IPS-18a (cell line): ENCODE results near the gene RUNX3.

ENCODE experiments used
- H3K27ac ChIP-seq: one replicate; pipeline ENCODE4 v1.5.1; 2013; ENCODE audit warnings: low read length
- H3K27me3 ChIP-seq: one replicate; pipeline ENCODE4 v1.6.1; 2013; ENCODE audit warnings: mild to moderate bottlenecking, low read length; ENCODE audit not compliant: control insufficient read depth, insufficient read depth
- H3K36me3 ChIP-seq: one replicate; pipeline ENCODE4 v1.6.1; 2013; ENCODE audit warnings: low read depth, low read length; ENCODE audit not compliant: control insufficient read depth
- H3K4me1 ChIP-seq: one replicate; pipeline ENCODE4 v1.6.1; 2013; ENCODE audit warnings: low read depth, low read length; ENCODE audit not compliant: control insufficient read depth
- H3K4me3 ChIP-seq: one replicate; pipeline ENCODE4 v1.5.1; 2013; ENCODE audit warnings: low read length
- H3K9ac ChIP-seq: one replicate; pipeline ENCODE4 v1.6.1; 2013; ENCODE audit warnings: mild to moderate bottlenecking, low read length, moderate library complexity
- H3K9me3 ChIP-seq: one replicate; pipeline ENCODE4 v1.6.1; 2013; ENCODE audit warnings: low read depth, low read length; ENCODE audit not compliant: control insufficient read depth

RUNX3 gene

GRCh38 chr1:24874056-24874455 is 56.0 kb downstream of the RUNX3 start:
- no peaks in the 10 kb centered on the region for H3K27me3 ChIP-seq
- H3K9me3 ChIP-seq = no peaks in the 10 kb centered on the region
- H3K4me1 ChIP-seq = no peaks in the 10 kb centered on the region
- no peak overlapping the region for H3K27ac ChIP-seq
- no peak overlapping the region for H3K9ac ChIP-seq
- no peaks in the 10 kb centered on the region for H3K36me3 ChIP-seq
- H3K4me3 ChIP-seq = no peak overlapping the region

DNA sequence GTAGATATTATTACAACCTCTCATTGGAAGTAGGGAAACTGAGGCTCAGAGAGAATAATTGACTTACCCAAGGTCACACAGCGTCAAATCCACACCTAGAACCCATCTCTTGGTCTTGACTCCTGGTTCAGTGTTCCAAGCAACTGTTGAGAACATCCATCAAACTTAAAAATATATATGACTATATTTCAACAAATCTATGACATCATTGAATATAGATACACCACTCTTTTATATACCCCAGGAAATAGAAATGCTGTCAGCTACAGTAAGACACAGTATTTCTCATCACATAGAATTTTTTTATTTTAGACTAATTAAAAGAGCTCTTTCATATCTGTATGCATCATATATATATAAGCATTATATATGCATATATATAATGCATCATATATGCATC is 56.9 kb downstream of the RUNX3 start:
- Histone ChIP-seq H3K9me3 (no peaks in the 10 kb centered on the region), H3K36me3 (no peaks in the 10 kb centered on the region), H3K27ac (no peak overlapping the region), H3K9ac (no peak overlapping the region), H3K4me3 (no peak overlapping the region), H3K4me1 (no peaks in the 10 kb centered on the region), H3K27me3 (no peaks in the 10 kb centered on the region)

DNA sequence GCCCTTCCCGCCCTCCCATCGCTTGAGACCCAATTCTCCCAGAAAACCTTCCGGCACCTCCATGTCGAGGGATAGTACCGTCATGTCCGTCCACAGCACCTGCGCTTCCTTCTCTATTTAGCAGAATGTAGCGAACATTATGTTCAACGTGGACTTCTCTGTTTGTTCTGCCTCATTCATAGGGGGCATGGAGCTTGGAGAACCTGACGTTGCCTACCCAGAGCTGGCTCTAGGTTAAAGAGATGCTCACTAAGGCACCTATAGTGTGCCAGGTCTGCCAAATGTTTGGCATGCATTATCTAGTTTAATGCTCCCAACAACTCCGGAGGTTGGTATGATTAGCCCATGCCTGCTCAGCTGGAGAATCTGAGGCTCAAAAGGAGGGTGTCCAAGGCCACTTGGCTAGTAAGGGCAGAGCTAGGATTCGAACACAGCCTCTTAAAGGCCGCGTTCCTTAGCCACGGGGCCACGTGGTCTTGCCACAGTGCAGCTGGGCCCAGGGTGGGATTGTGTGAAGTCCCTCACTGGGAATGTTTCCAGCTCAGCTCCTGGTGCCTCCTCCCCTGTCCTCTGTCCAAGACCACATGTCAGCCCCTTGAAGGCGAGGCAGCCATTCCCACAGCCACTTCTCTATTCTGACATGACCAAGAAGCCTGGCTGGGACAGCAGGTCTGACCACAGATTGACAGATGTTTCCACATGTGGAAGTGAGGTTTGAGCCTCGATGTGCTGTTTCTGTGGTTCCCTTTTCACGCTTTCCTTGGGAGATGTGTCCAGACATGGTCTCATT is 57.8 kb downstream of the RUNX3 start:
- H3K27me3 ChIP-seq = no peaks in the 10 kb centered on the region
- H3K27ac ChIP-seq = no peak overlapping the region
- no peaks in the 10 kb centered on the region for H3K36me3 ChIP-seq

DNA sequence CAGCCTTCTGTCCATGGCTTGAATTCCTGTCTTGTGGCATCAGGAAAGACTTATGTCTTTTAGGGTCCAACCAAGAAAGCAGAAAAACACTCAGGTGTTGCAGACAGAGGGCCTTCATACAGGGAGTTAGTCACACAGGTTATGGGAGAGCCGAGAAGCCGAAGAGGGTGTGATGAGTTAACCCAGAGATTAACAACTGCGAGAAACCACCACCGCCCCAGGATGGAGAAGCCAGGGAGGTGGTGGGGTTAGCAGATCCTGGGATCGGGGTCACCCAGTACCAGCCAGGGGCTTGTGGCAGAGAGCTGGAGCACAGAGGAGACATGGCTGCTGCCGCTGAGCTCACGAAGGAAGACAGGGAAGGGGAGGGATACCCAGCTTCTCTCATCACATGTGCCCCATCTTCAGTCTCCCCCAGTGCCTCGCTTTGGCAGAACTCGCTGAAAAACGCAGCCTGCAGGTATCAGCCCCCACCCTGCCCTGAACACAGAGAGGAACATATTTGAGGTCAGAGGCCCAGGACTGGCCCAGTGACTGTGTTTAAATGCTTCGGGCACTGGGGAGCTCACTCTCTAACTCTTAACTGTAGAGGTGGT is 58.7 kb downstream of the RUNX3 start:
- Histone ChIP-seq H3K27ac (no peak overlapping the region), H3K4me1 (no peaks in the 10 kb centered on the region), H3K9ac (no peak overlapping the region), H3K36me3 (no peaks in the 10 kb centered on the region), H3K9me3 (no peaks in the 10 kb centered on the region), H3K27me3 (no peaks in the 10 kb centered on the region), H3K4me3 (no peak overlapping the region)

More for the DNA sequence above, 57.8 kb downstream of the RUNX3 start:
- no peaks in the 10 kb centered on the region for H3K4me1 ChIP-seq
- no peak overlapping the region for H3K4me3 ChIP-seq
- H3K9ac ChIP-seq = no peak overlapping the region
- no peaks in the 10 kb centered on the region for H3K9me3 ChIP-seq

- H3K36me3 ChIP-seq = no peaks in the 10 kb centered on the region
- H3K27me3 ChIP-seq = no peaks in the 10 kb centered on the region
- H3K4me3 ChIP-seq = no peak overlapping the region
- H3K9ac ChIP-seq = no peak overlapping the region
- no peak overlapping the region for H3K27ac ChIP-seq
- no peaks in the 10 kb centered on the region for H3K4me1 ChIP-seq
- no peaks in the 10 kb centered on the region for H3K9me3 ChIP-seq
Measured at GRCh38 chr1:24870551-24871195, 59.4 kb downstream of the RUNX3 start.

- no peaks in the 10 kb centered on the region for H3K27me3 ChIP-seq
- H3K27ac ChIP-seq = no peak overlapping the region
- no peaks in the 10 kb centered on the region for H3K36me3 ChIP-seq
- H3K4me3 ChIP-seq = no peak overlapping the region
- H3K9me3 ChIP-seq = no peaks in the 10 kb centered on the region
- H3K9ac ChIP-seq = no peak overlapping the region
- H3K4me1 ChIP-seq = peaks cover 6% of the 10 kb centered on the region
Measured at GRCh38 chr1:24868016-24868875, 61.8 kb downstream of the RUNX3 start.

DNA sequence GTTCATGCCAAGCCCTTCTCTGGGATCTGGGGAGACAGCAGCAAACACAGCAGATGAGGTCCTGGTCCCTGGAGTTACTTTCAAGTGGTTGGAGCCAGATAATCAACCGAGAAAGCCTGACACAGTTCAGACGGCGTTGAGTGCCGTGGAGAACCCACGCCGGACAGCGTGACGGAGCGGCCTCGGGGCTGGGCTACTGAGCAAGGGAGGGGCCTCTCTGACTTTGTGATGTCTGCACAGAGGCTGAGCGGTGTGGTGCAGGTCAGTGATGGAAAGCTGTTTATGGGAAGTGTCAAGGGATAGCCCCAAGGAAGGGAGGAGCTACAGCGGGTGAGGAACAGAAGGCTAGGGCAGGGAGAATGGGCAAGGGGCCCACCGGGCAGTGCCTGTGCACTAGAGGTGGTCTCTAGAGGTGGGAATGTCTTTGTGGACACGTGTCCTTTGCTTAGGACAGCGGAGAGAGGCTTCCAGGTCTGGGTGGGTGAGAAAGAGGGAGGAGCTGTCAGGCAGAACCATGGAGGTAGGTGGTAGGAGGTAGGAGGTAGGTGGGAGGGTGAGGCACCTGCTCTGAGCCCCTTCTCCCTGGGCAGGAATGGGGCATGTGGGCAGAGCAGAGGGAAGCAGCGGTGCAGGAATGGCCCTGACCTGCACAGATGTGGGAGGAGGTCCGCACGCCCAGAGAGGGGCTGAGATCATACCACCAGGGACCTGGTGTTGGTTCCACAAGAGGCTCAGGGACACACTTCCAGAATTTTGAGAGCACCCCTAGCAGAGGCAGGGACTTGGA is 62.8 kb downstream of the RUNX3 start:
- H3K4me1 ChIP-seq = peaks cover 6% of the 10 kb centered on the region
- no peaks in the 10 kb centered on the region for H3K36me3 ChIP-seq
- H3K27ac ChIP-seq = no peak overlapping the region
- H3K9ac ChIP-seq = no peak overlapping the region
- H3K27me3 ChIP-seq = no peaks in the 10 kb centered on the region
- H3K4me3 ChIP-seq = no peak overlapping the region
- no peaks in the 10 kb centered on the region for H3K9me3 ChIP-seq

DNA sequence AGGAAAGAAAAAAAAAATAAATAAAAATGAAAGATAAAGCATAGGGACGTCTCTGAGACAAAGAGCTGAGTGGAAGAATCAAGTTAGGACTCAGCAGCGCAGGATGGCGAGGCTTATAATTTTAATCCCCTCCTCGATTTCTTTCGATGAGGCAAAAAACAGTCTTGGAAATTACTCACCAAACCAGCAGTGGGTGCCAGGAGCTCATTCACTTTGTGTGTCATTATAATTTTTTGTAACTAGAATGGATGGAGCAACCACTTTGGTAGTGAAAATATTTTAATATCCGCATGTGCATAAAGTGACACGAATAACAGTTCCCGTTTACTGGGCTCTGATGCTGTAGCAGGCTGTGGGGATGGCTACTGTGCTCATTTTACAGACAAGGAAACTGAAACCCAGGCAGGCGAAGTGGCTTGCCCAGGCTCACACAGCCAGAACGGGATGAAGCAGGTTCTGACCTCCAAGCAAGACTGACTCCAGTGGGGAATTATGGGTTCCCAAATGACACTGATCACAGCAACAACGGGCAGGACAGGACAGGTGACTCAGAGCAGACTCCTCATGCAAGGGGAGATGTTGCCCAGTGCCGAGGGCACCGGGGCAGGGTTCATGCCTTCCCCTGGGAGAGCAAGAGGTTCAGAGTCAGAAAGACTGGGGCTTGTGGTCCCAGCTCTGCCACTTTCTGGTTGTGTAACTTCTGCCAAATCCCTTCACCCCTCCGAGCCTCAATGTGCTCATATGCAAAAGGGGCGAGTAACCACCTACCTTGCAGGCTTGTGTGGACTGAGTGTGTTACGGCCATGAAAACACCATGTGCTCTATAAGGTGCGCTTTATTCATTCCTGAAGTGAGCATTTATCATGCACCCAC is 63.6 kb downstream of the RUNX3 start:
- H3K4me1 ChIP-seq = peaks cover 6% of the 10 kb centered on the region
- H3K36me3 ChIP-seq = no peaks in the 10 kb centered on the region
- no peak overlapping the region for H3K27ac ChIP-seq
- H3K9me3 ChIP-seq = no peaks in the 10 kb centered on the region
- no peak overlapping the region for H3K4me3 ChIP-seq
- no peaks in the 10 kb centered on the region for H3K27me3 ChIP-seq
- no peak overlapping the region for H3K9ac ChIP-seq

DNA sequence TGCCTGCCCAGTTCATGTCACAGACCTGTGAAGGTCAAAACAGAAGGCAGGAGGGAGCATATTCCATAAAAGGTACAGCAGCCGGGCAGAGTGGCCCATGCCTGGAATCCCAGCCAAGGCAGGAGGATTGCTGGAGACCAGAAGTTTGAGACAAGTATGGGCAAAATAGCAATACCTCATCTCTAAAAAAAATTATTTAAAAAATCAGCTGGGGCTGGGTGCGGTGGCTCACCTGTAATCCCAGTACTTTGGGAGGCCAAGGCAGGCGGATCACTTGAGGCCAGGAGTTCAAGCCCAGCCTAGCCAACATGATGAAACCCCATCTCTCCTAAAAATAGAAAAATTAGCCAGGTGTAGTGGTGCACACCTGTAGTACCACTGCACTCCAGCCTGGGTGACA is 64.5 kb downstream of the RUNX3 start:
- peaks cover 6% of the 10 kb centered on the region for H3K4me1 ChIP-seq
- H3K9ac ChIP-seq = no peak overlapping the region
- no peaks in the 10 kb centered on the region for H3K9me3 ChIP-seq
- no peaks in the 10 kb centered on the region for H3K36me3 ChIP-seq
- H3K4me3 ChIP-seq = no peak overlapping the region
- H3K27ac ChIP-seq = no peak overlapping the region
- no peaks in the 10 kb centered on the region for H3K27me3 ChIP-seq

DNA sequence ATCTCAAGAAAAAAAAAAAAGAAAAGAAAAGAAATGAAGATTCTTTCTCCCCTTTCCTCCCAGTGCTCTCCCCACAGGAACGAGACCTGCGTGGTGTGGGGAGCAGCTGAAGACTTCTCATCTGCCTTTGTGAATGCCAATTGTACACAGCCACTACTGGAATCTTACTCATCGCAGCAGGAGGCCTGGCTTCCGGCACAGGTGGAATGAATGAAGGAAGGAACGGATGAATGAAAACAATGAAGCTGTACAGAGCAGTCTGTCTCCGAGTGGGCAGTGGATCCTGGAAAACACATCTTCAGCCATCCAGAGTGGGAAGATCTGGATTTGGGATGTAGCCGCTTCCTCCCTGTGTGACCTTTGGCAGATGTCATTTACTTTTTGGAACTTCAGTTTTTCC is 64.9 kb downstream of the RUNX3 start:
- Histone ChIP-seq H3K36me3 (no peaks in the 10 kb centered on the region), H3K27ac (no peak overlapping the region), H3K27me3 (no peaks in the 10 kb centered on the region)

More for the DNA sequence above, 64.9 kb downstream of the RUNX3 start:
- Histone ChIP-seq H3K4me3 (no peak overlapping the region), H3K9me3 (no peaks in the 10 kb centered on the region), H3K4me1 (peaks cover 6% of the 10 kb centered on the region), H3K9ac (no peak overlapping the region)
